Upper lobe of left lung (tissue), 6 donors: ENCODE results near the gene NR2C2. TPM values are rescaled to one million over a fixed set of nuclear protein-coding genes. Genes with fewer than 3 reads are reported as not detected.
A peak's percentile ranks its signal among the peaks of the same experiment; 100 is the strongest.

Experiments used
- ATAC-seq, 2 donors: fragments of 200-7000 bp; cut with Tn5 transposase; one replicate each; pipeline ENCODE4 v1.9.1; 2022; ENCODE audit warnings: mild to moderate bottlenecking in 2 of 2, moderate library complexity in 2 of 2; ENCODE audit not compliant: low FRiP score in 2 of 2
- DNase-seq, 2 donors: peaks; one replicate each; pipeline ENCODE4 v3.0.0-alpha.2; 2019 to 2020
- H3K27ac ChIP-seq, 4 donors: fragments of 200-600 bp; sonication (generic); one replicate each; pipeline ENCODE4 v1.5.1; 2016 to 2019
- H3K27me3 ChIP-seq, 4 donors: fragments of 200-600 bp; sonication (generic); one replicate each; pipeline ENCODE4 v1.5.1; 2017 to 2019
- H3K36me3 ChIP-seq, 4 donors: fragments of 200-600 bp; sonication (generic); one replicate each; pipeline ENCODE4 v1.5.1; 2016 to 2019
- H3K4me1 ChIP-seq, 4 donors: fragments of 200-600 bp; sonication (generic); one replicate each; pipeline ENCODE4 v1.5.1; 2018 to 2019
- H3K4me3 ChIP-seq, 4 donors: fragments of 200-600 bp; sonication (generic); one replicate each; pipeline ENCODE4 v1.5.1; 2017 to 2019; ENCODE audit warnings: mild to moderate bottlenecking in 2 of 4, moderate library complexity in 1 of 4
- H3K9me3 ChIP-seq, 4 donors: fragments of 200-600 bp; sonication (generic); one replicate each; pipeline ENCODE4 v1.5.1; 2018 to 2019
- EP300 ChIP-seq, 4 donors: sonication (generic); formaldehyde crosslinking; IDR thresholded peaks; one replicate each; pipeline ENCODE4 v1.5.1; 2017; ENCODE audit warnings: antibody characterized with exemption in 4 of 4, control low read depth in 2 of 4
- POLR2A ChIP-seq, 4 donors: fragments of 450-650 bp; IDR thresholded peaks; one replicate each; pipeline ENCODE4 v1.5.1; 2016 to 2017; ENCODE audit warnings: antibody characterized with exemption in 4 of 4, mild to moderate bottlenecking in 2 of 4
- POLR2AphosphoS5 ChIP-seq, 2 donors: sonication (generic); formaldehyde crosslinking; IDR thresholded peaks; one replicate each; pipeline ENCODE4 v1.5.1; 2017; ENCODE audit warnings: antibody characterized with exemption in 2 of 2
- WGBS, 2 donors: methylation state at CpG; one replicate each; pipeline ENCODE4 v1.1.5; 2017 to 2018; 5-methylcytosine and 5-hydroxymethylcytosine counted together
- total RNA-seq, 6 donors: library from RNA; depleted of rRNA in 4 of 6; stranded (reverse); fragments of >200 nt in 4 of 6; gene quantifications; one replicate each; pipeline versions ENCODE4 v1.1.0 to v1.2.1, GENCODE V29; 2016 to 2021
- TF ChIP-seq, protein P1 (sequence below), 6 experiments: fragments of 450-650 bp in 4 of 6; fragments of 200-600 bp in 2 of 6; sonication (generic) in 2 of 6; IDR thresholded peaks; one replicate each; pipeline ENCODE4 v1.5.1; 2016 to 2019; ENCODE audit warnings: antibody characterized with exemption in 6 of 6
- donor health status: DM: no; HTN: no; CAD: no; lungs with moderate emphysema.
- donor health status: DM: no; HTN: yes; CAD: no; lungs with severe emphysema.

Gene NR2C2
- total RNA-seq, 6 donors from 2014 or later = 24.9 to 54.0 (median 46.6) TPM

DNA sequence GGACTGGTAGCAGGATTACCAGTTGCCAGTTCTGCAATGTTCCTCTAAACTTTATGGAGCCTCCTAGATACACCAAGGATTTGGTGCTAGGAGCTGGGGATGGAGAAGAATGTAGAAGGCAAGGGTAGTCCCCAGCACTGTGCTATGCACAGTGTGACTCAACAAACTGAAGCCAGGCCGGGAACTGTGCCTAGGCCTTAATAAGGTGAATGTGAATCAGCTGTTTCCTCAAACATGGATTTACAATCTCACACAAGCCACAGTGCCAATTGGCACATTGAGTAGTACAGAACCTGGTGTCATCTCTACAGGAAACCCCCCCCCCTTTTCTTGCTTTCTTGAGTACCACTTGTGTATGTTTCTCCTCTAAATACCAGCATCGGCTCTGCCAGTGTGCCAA is 85.3 kb downstream of the NR2C2 start:
- Histone ChIP-seq H3K27ac (no peak overlapping the region), H3K9me3 (no peaks in the 10 kb centered on the region), H3K4me1 (no peaks in the 10 kb centered on the region), H3K36me3 (peaks cover 24 to 100% (median 86%) of the 10 kb centered on the region in 4 donors), H3K27me3 (no peaks in the 10 kb centered on the region), H3K4me3 (no peak overlapping the region)
- DNase-seq = no peak
- 73 to 87% methylated on average over 2 of the region's 2 CpGs for WGBS, 2 donors
- no peak for TF ChIP-seq POLR2A (IDR thresholded peaks at IDR 0.05)
- TF ChIP-seq EP300 (IDR thresholded peaks at IDR 0.05) = no peak
- TF ChIP-seq, protein P1, sequence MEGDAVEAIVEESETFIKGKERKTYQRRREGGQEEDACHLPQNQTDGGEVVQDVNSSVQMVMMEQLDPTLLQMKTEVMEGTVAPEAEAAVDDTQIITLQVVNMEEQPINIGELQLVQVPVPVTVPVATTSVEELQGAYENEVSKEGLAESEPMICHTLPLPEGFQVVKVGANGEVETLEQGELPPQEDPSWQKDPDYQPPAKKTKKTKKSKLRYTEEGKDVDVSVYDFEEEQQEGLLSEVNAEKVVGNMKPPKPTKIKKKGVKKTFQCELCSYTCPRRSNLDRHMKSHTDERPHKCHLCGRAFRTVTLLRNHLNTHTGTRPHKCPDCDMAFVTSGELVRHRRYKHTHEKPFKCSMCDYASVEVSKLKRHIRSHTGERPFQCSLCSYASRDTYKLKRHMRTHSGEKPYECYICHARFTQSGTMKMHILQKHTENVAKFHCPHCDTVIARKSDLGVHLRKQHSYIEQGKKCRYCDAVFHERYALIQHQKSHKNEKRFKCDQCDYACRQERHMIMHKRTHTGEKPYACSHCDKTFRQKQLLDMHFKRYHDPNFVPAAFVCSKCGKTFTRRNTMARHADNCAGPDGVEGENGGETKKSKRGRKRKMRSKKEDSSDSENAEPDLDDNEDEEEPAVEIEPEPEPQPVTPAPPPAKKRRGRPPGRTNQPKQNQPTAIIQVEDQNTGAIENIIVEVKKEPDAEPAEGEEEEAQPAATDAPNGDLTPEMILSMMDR (IDR thresholded peaks at IDR 0.05) = no peak
- TF ChIP-seq POLR2AphosphoS5 (IDR thresholded peaks at IDR 0.05) = no peak
- no peak for ATAC-seq

DNA sequence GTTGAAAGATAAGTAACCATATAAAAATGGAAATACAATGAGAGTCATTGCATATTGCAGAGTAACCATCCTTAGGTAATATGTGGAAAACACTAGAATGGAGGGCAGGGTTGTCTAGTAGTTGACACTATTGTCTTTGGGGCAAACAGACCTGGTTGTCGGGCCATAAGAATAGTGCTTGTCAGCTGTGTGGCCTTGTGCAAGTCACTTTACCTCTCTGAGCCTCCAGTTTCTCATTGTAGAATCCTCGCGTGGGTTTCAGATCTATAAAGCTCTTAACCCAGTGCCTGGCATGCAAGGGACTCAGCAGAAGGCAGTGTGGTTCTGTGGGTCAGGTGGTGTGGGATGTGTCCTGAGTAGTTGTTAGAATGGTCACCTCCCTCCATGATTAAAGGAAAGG is 85.7 kb downstream of the NR2C2 start:
- H3K4me1 ChIP-seq = no peaks in the 10 kb centered on the region
- ATAC-seq (no peak), DNase-seq (no peak)
- H3K27me3 ChIP-seq = no peaks in the 10 kb centered on the region
- TF ChIP-seq POLR2A (IDR thresholded peaks at IDR 0.05) = no peak
- TF ChIP-seq, protein P1 (IDR thresholded peaks at IDR 0.05) = no peak
- no peak for TF ChIP-seq EP300 (IDR thresholded peaks at IDR 0.05)
- no peak overlapping the region for H3K27ac ChIP-seq
- H3K9me3 ChIP-seq = no peaks in the 10 kb centered on the region
- 90 to 98% methylated on average over 1 to 3 of the region's 3 CpGs for WGBS, 2 donors
- no peak overlapping the region for H3K4me3 ChIP-seq
- peaks cover 29 to 100% (median 86%) of the 10 kb centered on the region in 4 donors for H3K36me3 ChIP-seq

DNA sequence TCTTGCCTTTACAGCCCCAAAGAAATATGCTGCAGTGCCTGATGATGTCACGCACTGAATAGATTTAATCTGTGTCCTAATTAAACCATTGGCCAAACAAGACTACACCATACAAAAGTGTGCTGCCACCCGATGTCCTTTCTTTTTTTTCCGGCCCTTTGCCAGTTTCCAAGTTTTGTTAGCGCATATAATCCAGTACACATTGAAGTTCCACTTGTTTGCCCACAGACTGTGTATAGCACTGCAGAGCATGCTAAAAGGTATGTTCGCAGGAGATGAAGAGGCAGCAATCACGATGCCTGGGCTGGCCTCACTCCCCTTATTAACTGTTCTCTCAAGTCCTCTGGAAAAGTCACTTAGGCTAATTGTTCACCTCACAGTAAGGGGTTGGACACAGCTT is 90.9 kb downstream of the NR2C2 start:
- Histone ChIP-seq H3K4me1 (peaks cover 0 to 4% (median 0%) of the 10 kb centered on the region in 4 donors), H3K27me3 (no peaks in the 10 kb centered on the region), H3K4me3 (no peak overlapping the region), H3K36me3 (peaks cover 32 to 100% (median 70%) of the 10 kb centered on the region in 4 donors), H3K27ac (no peak overlapping the region), H3K9me3 (no peaks in the 10 kb centered on the region)
- no peak for ATAC-seq
- TF ChIP-seq EP300 (IDR thresholded peaks at IDR 0.05) (no peak), POLR2A (IDR thresholded peaks at IDR 0.05) (no peak), POLR2AphosphoS5 (IDR thresholded peaks at IDR 0.05) (no peak)
- TF ChIP-seq, protein P1 (IDR thresholded peaks at IDR 0.05) = no peak
- WGBS, 2 donors = 94% methylated on average over 6 of the region's 6 CpGs
- DNase-seq = no peak

DNA sequence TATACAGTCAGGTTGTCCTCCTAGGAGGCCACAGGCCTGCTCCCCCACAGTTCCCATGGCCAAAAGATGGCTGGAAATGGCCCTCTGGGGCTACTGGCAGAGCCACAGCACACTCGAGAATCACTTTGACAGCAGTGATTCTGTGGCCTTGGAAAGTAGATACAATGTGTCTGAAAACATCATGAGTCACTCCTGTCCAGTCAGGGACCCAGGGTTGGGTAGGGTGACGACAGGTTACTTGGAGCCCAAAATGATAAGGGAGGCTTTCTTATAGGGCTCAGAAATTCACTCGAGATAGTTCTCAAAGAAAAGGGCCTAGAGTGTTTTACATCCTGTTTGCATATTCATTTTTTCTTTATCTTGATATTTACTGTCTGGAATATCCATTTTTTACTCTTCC is 93.5 kb downstream of the NR2C2 start:
- DNase-seq (no peak), ATAC-seq (no peak)
- TF ChIP-seq, protein P1 (IDR thresholded peaks at IDR 0.05) = no peak
- no peak for TF ChIP-seq EP300 (IDR thresholded peaks at IDR 0.05)
- TF ChIP-seq POLR2AphosphoS5 (IDR thresholded peaks at IDR 0.05) = no peak
- no peak for TF ChIP-seq POLR2A (IDR thresholded peaks at IDR 0.05)
- 75 to 92% methylated on average over 3 of the region's 3 CpGs for WGBS, 2 donors
- H3K27ac ChIP-seq = no peak overlapping the region
- no peak overlapping the region for H3K4me3 ChIP-seq
- H3K27me3 ChIP-seq = no peaks in the 10 kb centered on the region
- peaks cover 28 to 100% (median 63%) of the 10 kb centered on the region in 4 donors for H3K36me3 ChIP-seq
- peaks cover 2 to 11% (median 6%) of the 10 kb centered on the region in 4 donors for H3K4me1 ChIP-seq
- no peaks in the 10 kb centered on the region for H3K9me3 ChIP-seq

DNA sequence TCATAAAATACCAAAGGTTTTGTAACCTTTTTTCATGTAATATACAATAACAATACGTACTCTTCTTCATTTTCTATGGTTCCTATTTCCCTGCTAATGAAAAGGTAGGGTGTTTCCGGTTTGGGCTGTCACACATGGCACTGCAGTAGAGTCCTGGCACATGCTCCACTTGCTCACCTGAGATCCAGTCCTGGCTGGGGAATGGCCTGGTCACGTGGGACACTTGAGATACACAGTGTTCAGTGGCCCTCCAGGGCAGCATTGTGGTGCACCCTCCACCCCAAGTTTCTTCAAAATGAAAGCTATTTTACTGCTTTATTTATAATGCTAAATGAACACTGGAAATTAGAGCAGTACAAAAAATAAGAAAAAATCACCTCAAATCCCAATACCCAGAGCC is 94.6 kb downstream of the NR2C2 start:
- ATAC-seq = no peak
- peaks cover 2 to 11% (median 6%) of the 10 kb centered on the region in 4 donors for H3K4me1 ChIP-seq
- H3K4me3 ChIP-seq = no peak overlapping the region
- TF ChIP-seq, protein P1 (IDR thresholded peaks at IDR 0.05) = no peak
- TF ChIP-seq POLR2AphosphoS5 (IDR thresholded peaks at IDR 0.05) (no peak), EP300 (IDR thresholded peaks at IDR 0.05) (no peak), POLR2A (IDR thresholded peaks at IDR 0.05) (no peak)
- H3K36me3 ChIP-seq = peaks cover 34 to 100% (median 62%) of the 10 kb centered on the region in 4 donors
- H3K9me3 ChIP-seq = no peaks in the 10 kb centered on the region
- no peak overlapping the region for H3K27ac ChIP-seq
- H3K27me3 ChIP-seq = no peaks in the 10 kb centered on the region
- peak in 1 of 2 donors; percentile 73 for DNase-seq
- 72 to 82% methylated on average over 3 of the region's 3 CpGs for WGBS, 2 donors
